ENCODE data around the gene C1orf56. TPM values are rescaled to one million over a fixed set of nuclear protein-coding genes. Genes with fewer than 3 reads are reported as not detected.

The C1orf56 gene, protein sequence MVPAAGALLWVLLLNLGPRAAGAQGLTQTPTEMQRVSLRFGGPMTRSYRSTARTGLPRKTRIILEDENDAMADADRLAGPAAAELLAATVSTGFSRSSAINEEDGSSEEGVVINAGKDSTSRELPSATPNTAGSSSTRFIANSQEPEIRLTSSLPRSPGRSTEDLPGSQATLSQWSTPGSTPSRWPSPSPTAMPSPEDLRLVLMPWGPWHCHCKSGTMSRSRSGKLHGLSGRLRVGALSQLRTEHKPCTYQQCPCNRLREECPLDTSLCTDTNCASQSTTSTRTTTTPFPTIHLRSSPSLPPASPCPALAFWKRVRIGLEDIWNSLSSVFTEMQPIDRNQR
- 10 to 100 TPM in 2 of 4 donors, 1 to 10 TPM in 2; 9.0 to 14.8 (median 10.2) TPM for polyA plus RNA-seq (ENCODE audit: insufficient read length in 4 of 4)

DNA sequence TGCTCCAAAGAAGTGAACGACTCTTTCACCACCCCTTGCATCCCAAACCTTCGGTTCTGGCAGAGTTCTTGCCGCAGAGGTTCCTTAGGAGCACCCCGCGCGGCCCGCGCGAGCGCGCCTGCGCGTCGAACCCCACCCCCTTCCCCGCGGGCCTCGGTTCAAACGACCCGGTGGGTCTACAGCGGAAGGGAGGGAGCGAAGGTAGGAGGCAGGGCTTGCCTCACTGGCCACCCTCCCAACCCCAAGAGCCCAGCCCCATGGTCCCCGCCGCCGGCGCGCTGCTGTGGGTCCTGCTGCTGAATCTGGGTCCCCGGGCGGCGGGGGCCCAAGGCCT, at the start of gene C1orf56:
C1orf56 (plus strand) TSS at position 161 of the 334 bp plus-strand sequence; CDS start at position 258, 97 bp downstream.
- peak in 2 of 4 donors; percentile 64 to 71 for DNase-seq (ENCODE audit: low read depth in 4 of 4, low spot score in 2 of 4)

DNA sequence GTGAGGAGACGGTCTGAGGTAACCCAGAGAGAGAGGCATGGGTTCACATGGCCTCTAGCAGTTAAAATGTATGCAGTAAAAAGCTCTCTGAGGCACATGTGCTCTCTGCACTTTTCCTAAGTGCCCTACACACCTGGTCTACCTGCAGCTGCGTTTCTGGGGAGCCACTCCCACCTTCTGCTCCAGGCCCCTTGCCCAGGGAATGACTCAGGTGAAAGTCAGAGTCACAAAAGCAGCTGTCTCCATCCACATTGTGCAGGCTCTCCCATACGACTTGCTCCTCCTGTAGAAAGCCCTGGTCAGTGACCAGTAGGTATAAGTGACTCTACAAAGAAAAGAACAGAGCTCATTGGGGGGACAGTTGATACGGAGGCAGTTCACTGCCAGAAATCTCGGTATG, 49.6 kb upstream of the C1orf56 start:
- DNase-seq (ENCODE audit: low read depth in 4 of 4, low spot score in 2 of 4) = no peak

GRCh38 chr1:150999051-150999674, 48.4 kb upstream of the C1orf56 start:
- DNase-seq (ENCODE audit: low read depth in 4 of 4, low spot score in 2 of 4) = no peak

- no peak for DNase-seq (ENCODE audit: low read depth in 4 of 4, low spot score in 2 of 4)
These were observed 47.6 kb upstream of the C1orf56 start for GRCh38 chr1:150999926-151000325.

DNA sequence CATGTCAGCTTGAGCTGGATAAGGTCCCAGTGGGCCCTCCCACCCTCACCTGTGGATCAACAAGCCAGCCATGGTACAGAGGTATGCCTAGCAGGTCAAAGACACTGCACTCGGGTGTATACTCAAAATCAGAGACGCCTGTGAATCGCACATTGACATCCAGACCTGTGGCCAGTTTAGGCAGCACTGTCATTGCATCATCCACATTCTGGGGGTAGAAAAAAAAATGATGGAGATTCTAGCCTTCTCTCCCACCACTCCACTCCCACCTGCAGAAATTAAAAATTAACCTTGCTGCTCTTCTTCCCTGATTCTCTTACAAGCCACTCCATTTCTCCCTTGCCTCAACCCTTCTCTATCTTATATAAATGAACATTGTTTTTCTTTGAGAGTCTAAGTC, 47.1 kb upstream of the C1orf56 start:
- no peak for DNase-seq (ENCODE audit: low read depth in 4 of 4, low spot score in 2 of 4)

- DNase-seq (ENCODE audit: low read depth in 4 of 4, low spot score in 2 of 4) = no peak
These were observed 45.9 kb upstream of the C1orf56 start for GRCh38 chr1:151001602-151002001.

DNA sequence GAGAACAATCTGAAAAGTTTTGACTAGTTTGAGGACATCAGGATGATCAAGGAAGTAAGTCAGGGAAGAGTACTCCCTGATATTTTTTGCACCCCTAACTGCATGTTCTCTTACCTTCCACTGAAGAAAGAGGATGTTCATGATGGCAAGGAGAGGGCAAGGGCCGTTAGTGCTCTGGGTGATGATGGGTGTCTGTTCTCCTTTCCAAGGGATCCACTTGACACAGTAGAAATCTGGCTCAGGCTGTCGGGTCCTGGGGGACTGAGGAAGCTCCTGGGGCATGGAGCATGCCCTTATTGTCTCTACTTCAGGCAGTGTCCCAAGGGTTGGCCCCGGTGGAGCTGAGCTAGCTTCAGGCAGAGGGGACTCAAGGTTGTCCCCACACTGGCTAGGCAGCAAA, 45.5 kb upstream of the C1orf56 start:
- no peak for DNase-seq (ENCODE audit: low read depth in 4 of 4, low spot score in 2 of 4)

DNA sequence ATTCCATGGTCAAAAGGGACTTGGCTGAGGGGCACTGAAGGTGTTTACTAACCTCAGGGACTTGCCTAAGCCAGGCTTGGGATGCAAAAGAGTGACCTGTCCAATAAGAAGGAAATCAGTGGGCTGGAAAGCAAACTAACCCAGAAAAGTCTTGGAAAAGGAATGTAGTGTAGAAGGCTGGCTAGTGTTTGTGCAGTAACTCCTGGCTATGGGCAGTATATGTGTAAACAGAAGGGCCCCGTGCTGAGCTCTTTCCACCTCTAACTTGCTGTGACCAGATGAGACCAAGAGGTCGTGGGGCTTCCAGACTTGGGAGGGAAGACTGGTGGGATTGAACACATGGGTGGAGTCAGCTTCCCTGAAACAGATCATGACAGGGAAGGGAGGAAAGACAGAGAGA, 44.9 kb upstream of the C1orf56 start:
- DNase-seq (ENCODE audit: low read depth in 4 of 4, low spot score in 2 of 4) = no peak

- no peak for DNase-seq (ENCODE audit: low read depth in 4 of 4, low spot score in 2 of 4)
These were observed 44.4 kb upstream of the C1orf56 start for GRCh38 chr1:151003180-151003579.

GRCh38 chr1:151005729-151006319, 41.7 kb upstream of the C1orf56 start:
- no peak for DNase-seq (ENCODE audit: low read depth in 4 of 4, low spot score in 2 of 4)

GRCh38 chr1:151006327-151007052, 41.1 kb upstream of the C1orf56 start, which contains the start of gene MINDY1:
Gene MINDY1 (minus strand): TSS chr1:151006902. CDS start chr1:151002617, 4,285 bp downstream.
- DNase-seq (ENCODE audit: low read depth in 4 of 4, low spot score in 2 of 4) = peak in 2 of 4 donors; percentile 68 to 80

DNA sequence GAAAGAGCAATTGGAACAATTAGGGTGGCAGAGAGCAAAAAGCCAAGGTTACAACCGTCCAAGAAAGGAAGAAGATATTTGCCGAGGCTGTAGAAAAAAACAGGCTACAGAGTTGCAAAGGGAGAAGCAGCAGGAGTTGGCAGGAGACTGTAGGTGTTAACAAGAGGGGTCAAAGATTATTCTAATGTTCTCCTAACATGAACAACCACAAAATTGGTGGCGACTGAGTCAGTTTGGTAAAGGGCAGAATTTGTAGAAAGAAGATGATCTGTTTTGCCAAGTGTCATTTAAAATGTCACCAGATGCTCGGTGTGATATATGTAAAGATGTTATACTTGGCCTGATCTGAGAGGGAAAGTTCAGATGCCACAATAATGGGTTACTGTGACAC, 39.7 kb upstream of the C1orf56 start:
- no peak for DNase-seq (ENCODE audit: low read depth in 4 of 4, low spot score in 2 of 4)

- peak; percentile 85 to 96 (median 94) for DNase-seq (ENCODE audit: low read depth in 4 of 4, low spot score in 2 of 4)
These were observed 39.0 kb upstream of the C1orf56 start, which contains the start of gene PRUNE1 for GRCh38 chr1:151008244-151009205. Gene PRUNE1 (plus strand): TSS chr1:151008449. CDS start chr1:151008633, 184 bp downstream.

GRCh38 chr1:151009206-151009587, 38.4 kb upstream of the C1orf56 start:
- DNase-seq (ENCODE audit: low read depth in 4 of 4, low spot score in 2 of 4) = no peak

GRCh38 chr1:151009674-151010345, 37.7 kb upstream of the C1orf56 start:
- DNase-seq (ENCODE audit: low read depth in 4 of 4, low spot score in 2 of 4) = no peak

DNA sequence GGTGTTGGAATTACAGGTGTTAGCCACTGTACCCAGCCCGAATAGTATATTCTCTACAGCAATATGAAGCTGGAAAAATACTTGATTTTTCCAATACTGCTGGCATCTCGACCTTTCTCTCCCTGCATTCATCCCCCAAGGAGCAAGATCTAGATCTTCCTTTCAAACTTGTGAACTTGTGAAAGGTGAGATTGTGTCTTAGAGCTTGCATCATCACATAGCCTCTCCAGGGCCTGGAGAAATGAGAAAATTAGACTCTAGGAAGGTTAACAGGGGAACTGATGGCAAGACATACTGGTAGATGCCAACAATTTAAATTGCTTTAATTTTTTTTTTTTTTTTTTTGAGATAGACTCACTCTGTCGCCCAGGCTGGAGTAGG, 37.2 kb upstream of the C1orf56 start:
- DNase-seq (ENCODE audit: low read depth in 4 of 4, low spot score in 2 of 4) = no peak

DNA sequence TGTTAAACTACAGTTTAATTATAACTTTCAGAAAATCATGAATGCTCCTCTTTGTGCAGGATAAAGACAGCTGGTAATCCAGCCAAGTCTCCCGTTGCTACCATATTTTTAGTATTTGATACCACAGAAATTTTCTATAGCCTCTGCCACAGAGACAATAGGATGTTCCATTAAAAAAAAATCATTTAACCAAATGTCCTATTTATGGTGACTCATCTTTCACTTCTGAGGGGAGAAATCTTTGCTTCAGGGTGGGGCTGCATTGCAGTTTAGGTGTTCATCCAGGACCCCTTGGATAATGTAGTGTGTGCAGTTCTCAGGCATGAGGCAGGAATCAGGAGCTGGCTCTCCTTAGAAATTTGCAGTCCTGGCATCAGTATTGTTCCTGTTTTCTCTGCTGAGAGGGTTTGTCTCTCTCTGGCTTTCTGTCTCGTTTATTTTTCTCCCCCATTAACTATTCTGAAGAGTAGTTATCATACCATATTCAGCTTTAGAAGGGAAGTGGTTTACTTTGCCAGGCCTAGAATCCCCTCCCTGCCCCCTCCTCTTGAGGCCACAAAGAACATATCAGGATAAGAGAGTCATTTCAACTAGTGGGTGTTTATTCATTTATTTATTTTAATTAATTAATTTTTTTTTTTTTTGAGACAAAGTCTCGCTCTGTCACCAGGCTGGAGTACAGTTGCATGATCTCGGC, 36.2 kb upstream of the C1orf56 start:
- DNase-seq (ENCODE audit: low read depth in 4 of 4, low spot score in 2 of 4) = no peak

DNA sequence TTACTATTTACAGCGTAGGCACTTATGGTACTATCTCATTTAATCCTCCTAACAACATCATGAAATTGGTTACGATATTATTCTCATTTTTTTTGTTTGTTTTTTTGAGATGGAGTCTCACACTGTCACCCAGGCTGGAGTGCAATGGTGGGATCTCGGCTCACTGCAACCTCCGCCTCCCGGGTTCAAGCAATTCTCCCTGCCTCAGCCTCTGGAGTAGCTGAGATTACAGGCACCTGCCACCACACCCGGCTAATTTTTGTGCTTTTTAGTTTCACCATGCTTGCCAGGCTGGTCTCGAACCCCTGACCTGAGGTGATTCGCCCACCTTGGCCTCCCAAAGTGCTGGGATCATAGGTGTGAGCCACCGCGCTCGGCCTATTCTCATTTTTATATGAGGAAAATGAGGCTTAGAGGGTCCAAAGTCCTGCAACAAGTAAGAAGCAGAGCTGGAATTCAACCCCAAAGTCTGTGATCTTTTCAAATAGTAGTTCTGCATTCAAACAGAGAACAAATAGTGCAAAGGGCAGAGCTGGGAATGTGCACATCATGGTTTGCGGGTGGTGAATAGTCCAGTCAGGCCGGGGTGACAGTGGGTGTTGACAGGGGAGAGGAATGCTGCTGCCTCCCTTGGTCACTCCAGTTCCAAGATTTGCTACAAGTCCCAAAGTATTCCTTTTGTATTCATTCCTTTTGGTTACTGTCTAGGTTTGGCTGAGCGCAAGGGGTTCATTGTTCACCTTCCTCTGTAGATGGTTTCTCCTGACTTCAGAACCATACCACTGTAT, 34.7 kb upstream of the C1orf56 start:
- no peak for DNase-seq (ENCODE audit: low read depth in 4 of 4, low spot score in 2 of 4)
